G401.6 (cell line): ENCODE data around the gene NF1.
A peak's percentile ranks its signal among the peaks of the same experiment; 100 is the strongest.
"Not testable (repeated sequence)": the region's sequence is repeated elsewhere in the genome, so short reads cannot be mapped to it uniquely, and the experiment has no call there.

ENCODE experiments used
- FAIRE-seq: peaks from 2 replicates; lab custom pipeline; 2012; peaks lifted over from hg19 to GRCh38; lab: Jason Lieb, UNC

NF1 gene

DNA sequence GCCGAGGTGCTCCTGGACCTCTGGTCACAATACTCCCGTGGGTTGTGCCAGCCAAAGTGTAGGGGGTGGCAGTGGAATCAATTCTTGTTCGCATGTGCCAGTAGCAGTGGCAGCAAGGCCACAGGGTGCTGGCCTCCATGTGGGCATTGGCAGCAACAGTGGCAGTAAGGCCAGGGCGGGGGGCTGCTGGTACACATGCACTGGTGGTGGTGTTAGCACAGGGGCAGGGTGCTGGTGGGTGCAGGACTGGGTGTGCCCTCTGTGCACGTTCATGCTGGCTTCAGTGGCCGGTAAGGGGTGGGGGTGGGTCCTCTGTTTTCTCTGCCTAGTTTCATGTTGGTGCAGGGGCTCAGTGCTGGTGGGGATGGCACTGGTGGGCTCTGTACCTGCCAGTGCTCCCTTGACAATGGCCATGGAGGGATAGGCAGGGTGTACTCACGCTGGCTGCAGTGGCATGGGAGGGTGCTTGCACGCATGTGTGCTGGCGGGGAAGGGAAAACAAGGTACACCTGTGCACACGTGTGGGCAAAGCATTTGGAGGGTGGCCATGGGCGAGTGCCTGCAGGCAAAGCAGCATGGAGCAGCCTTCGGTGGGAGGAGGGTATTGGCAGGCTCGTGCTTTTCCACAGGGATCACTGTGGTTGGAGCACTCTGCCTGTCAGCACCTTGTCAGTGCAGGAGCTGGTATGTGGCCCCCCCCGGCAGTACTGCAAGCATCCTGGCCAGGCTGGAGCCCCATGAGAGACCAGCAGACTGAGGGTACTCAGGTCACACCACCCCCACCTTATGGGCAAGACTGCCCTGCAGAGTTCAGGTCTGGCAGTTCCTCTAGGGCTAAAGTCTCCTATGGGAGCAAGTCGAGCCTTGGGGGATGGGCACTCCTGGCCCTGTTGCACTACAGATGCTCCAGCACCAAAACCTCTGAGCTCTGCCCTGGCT lies 35.8 kb downstream of the NF1 start:
- FAIRE-seq = no peak

DNA sequence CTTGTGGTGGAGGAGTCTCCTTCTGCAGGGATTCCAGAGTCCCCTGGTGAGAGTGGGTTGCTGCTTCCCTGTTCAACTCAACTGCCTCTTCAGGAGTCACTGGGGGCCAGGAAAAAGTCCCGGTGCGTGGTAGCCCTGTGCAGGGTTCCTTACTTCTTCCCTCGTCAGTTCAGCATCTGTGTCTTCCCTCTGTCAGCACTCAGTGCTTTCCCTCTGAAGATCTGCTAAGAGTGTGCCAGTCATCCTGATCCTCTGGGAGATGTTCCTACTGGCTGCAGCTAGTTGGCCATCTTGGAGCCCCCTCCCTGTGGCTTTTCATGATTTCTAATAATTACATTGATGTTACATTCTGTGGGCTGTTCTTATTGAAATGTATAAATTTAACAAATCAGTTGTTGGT lies 36.5 kb downstream of the NF1 start:
- FAIRE-seq = no peak

DNA sequence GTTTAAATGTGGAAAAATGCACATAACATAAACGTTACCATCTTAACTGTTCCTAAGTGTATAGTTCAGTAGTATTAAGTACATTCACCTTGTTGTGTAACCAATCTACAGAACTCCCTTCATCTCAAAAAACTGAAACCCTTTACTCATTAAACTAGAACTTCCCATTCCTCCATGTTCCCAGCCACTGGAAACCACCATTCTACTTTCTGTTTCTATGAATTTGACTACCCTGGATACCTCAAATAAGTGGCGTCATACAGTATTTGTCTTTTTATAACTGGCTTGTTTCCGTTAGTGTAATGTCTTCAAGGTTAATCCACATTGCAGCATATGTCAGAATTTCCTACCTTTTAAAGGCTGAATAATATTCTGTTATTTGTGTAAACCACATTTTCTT lies 38.2 kb downstream of the NF1 start:
- FAIRE-seq = no peak

DNA sequence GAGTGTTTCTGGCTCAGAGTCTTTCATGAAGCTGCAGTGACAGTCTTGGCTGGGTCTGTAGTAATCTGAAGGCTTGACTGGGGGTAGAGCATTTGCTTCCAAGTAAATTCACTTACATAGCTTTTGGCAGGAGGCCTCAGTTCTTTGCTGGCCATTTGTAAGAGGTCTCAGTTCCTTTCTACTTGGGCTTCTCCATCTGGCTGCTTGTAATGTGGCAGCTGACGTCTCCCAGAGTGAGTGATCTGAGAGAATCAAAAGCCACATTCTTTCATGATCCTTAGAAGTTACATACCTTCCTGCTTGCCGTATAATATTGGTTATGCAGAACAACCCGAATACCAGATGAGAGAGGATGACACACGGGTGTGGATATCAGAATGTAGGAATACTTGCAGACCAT lies 39.8 kb downstream of the NF1 start:
- no peak for FAIRE-seq

DNA sequence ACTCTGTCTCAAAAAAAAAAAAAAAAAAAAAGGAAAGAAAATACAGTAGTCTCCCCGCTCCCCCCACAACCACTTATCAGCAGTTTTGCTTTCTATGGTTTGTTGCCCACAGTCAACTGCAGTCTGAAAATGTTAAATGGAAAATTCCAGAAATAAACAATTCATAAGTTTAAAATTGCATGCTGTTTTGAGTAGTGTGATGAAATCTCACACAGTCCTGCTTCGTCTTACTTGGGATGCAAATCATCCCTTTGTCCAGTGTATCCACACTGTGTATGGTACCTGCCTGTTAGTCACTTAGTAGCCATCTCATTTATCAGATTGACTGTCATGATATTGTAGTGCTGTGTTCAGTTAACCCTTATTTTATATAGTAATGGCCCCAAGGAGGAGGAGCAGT lies 41.5 kb downstream of the NF1 start:
- FAIRE-seq = no peak

DNA sequence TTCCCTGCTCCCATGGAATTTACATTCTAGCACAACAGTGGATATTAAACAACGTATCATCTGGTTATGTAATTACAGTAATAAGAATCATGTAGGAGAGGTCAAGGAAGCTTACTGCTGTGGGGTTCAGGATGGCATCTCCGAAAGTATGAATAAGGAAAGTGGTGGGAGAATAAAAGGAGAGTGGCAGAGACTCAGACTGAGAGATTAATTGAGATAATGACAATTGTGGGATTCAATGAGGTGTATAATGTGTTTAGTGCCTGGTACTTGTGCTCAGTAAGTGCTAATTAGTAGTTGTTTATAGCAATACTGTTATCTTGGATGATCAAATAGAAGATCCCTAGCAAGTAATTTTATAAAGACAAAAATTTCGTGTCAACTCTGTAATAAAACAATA lies 45.3 kb downstream of the NF1 start:
- FAIRE-seq = no peak

DNA sequence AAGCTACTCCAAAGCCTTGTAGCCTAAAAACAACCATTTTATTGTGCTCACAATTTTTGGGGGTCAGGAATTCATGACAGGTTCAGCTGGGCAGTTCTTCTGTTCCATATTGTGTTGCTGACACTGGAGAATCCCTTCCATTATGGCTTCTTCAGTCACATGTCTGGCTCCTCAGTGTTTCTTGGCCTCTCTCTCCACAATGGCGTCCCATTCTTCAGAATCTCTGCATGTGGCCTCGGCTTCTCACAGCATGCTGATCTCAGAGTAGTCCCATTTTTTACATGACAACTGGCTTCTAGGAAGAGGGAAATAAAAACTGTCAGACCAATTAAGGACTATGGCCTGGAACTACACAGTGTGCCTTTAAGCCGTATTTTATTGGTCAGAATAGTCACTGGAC lies 49.7 kb downstream of the NF1 start:
- FAIRE-seq = no peak

DNA sequence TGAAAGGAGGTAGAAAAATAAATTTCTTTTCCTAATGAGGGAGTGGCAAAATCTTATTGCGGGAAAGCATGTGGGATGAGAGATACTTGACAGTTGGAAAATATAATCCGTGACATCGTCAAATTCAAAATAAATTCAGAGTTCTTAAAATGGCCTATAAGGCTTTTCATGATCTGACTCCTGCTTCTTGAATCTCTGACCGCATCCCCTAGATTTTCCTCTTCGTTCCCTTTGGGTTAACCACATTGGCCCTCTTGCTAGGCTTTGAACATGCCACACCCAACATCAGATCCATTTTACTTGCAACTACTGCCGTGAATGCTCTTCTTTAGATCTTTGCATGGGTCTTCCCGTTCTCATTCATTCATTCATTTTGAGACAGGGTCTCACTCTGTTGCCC lies 50.1 kb downstream of the NF1 start:
- no peak for FAIRE-seq

DNA sequence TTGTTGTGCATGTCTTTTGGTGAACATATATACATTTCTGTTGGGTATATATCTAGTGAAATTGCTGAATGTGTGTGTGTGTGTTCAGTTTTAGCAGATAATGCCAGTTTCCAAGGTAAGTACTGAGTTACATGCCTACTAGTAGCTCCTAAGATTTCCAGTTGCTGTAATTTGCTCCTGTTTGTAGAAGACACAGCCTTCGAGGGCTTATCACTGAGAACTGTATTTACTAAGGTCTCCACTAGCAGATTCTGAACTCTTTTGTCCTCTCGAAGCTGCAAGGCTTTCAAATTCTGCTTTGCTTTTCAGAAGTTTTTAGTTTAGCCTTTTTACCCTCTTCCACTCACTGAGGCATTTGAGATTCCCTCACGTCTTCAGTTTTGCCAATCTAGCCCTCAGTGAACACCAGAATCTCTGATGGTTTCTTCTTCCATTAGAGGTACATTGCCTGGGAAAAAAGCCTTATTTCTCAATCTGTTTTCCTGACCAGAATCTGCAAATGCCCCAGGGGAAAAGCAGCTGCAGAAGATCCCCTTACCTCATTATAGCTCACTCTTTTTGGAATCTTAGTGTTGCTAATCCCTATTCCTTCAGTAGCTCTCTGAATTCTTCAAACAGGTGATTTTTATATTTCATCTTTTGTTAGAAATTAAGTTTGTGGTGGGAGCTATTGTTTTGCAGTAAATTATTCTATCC lies 52.9 kb downstream of the NF1 start:
- FAIRE-seq = no peak

DNA sequence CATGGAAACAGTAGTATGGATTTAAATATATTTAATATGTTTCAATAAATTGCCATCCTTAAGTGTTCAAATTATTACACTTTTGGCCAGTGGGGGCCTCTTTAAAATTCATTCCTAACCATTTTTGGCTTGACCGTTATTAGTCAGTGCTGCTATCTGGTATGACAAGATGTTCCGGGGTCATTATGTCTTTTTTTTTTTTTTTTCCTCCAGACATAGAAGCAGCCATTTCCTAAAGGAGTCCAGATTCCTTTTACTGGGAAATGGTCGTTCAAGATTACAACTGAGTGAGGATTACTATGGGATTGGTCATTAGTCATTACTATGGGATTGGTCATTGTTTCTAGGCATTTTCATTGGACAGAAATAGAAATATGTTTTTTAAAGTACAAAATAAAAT lies 53.4 kb downstream of the NF1 start:
- FAIRE-seq = no peak

DNA sequence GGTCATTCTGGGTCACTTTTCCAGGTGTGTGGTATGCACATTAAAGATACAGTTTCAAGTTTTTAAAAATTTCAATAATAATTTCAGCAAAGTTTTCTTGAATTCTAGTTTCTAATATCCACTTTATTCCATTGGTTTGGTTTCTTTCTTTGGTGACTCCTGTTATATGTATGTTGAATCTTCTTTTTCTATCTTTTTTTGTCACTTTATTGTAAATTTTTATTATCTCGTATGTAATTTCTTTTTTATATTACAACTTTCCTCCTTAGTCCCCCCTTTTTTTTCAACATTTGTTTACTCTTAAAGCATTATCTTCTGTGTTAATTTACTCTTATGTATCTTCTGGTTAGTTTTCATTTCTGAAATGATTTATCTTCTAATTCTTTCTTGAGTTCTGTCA lies 57.5 kb downstream of the NF1 start:
- no peak for FAIRE-seq

DNA sequence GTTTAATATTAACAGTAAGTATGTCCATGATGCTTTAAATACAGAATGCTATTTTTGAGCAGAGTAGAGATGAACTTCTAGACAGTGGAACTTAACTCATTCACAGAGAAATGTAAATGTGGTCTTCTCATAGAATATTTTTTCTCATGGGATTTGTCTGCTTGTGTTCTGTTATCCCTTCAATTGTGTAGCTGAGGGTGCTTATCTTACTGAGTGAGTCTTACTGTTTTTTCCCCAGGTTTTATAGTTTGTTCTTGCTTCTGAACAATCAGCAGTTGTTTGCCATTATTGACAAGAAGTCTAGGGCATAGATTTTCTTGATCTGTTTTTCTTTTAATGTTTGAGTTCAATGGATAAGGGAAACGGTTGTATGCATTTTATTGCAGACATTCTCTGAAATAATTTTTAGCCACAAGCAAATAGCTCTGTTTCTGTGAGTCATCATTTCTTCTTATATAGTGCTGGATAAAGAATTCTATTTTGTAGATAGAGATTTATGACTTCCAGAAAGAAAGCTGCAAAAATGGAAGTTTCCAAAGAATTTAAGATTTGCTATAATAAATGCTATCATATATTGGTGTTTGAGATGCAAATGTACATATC lies 60.5 kb downstream of the NF1 start:
- peak; percentile 46 for FAIRE-seq

DNA sequence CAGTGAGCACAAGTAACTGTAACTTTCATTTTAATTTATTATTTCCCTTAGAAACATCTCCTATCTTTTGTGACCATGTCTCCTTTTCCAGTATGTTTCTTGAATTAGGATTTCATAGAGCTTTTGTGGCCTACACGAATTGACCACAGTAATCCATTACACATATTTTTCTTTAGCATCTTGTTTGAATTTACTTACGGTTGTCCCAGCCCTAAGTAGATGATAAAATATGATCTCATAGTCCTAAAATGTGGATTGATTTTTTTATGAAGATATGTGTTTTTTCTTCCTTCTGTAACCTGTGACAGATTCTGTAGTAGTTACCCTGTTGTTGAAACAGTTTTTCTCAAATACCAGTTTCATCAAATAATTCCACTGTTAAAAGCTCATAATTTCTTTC lies 61.5 kb downstream of the NF1 start:
- peak; percentile 31 for FAIRE-seq

DNA sequence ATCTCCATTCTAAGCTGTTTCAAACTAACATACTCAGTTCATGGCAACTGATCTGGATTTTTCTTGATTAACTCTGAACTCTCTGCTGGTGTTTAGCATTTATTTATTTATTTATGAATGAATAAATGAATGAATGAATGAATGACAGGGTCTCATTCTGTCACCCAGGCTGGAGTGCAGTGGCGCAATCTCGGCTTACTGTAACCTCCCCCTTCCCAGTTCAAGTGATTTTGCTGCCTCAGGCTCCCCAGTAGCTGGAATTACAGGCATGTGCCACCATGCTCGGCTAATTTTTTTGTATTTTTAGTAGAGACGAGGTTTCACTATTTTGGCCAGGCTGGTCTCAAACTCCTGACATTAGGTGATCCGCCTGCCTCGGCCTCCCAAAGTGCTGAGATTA lies 62.1 kb downstream of the NF1 start:
- not testable (repeated sequence) for FAIRE-seq

DNA sequence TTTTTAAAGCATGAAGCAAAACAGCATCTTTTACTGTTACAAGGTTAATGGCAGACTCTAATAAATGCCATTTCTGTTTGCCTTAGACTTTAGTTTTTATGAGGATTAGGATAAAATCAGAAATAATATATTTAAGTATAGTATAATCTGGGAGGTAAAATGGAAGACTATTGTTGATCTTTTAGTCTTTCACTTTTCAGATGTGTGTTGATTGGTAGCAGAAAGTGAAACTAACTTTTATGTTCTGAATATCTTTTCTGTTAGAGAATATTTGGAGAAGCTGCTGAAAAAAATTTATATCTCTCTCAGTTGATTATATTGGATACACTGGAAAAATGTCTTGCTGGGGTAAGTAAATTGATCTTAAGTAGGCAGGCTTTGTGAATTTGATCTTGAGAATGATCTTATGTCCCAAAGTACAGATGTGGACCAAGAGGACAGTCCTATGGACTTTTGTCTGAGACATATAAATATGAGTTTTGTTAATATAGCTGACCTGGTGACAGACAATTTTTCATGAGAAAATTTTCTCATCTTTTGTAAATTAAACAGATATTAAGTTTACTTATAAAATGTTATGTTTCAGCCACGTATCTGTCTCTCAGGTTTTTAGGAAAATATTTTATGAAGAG lies 64.1 kb downstream of the NF1 start:
- peak; percentile 39 for FAIRE-seq

DNA sequence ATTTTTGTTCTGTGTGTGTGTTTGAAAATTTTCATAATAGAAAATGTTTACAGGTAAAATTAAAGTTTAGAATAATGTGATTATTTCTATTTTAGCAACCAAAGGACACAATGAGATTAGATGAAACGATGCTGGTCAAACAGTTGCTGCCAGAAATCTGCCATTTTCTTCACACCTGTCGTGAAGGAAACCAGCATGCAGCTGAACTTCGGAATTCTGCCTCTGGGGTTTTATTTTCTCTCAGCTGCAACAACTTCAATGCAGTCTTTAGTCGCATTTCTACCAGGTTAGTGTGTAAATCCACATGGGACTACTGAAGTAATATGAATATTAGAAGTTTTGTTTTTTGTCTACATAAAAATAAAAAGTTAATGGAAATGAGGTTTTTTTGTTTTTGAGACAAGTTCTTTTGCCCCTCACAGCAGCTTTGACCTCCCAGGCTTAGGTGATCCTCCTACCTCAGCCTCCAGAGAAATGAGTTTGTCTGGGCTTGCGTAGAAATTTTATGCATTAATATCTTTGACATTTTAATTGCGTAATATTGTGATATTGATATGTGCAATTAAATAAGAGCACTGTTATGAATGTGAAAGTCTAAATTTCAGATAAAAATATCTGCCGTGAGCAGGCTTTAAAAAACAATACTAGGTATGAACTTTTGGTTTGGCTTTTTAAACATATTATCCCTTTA lies 68.5 kb downstream of the NF1 start:
- FAIRE-seq = no peak

DNA sequence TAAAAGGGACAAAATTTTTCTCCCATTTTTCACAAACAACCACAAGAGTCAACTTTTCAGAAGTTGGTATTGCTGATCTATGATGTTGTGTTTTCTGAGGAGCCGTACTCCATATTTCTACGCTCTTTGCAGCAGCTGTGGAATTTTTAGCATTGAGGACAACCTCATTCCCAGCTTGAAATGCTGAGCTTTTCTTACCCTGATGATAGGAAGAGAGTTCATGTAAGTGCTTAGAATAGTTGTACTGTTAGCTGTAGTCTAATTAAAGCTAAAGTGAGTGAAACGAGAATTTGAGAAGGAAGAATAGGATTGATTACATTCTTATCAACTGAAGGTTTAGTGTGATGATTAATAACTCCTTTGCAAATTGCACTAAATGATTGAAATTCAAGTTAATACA lies 72.3 kb downstream of the NF1 start:
- no peak for FAIRE-seq

DNA sequence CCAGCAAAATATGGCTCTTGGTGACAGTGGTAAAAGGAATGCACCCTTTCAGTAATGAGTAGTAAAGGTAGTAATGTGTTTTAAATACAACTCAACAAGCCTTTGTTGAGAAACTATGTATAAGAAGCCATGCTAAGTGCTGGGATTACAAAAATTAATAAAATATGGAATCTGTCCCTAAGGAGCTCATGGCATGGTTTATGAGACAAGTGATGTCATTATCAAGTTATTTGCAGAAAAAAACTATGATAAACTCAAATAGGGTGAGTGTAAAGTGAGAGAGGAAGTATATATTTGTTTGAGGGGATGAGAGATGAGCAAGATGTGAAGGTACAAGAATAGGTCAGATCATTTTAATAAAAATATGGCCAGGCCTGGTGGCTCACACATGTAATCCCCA lies 76.9 kb downstream of the NF1 start:
- FAIRE-seq = no peak

DNA sequence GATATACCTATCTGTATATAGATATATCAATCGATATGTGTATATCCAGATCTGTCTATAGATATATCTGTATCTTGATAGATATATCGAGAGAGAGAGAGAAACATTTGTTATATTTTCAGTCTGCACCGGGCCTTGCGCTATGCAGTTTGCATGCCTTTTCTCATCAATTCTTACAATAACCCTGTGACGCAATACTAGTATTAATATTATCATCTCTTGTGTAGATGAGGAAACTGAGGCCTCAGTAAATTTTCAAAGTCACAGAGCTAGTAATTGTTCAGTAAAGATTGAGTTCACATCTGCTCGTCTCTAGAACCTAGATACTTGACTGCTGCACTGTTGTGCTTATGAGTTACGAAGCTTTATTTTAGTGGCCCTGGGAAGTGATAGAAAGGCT lies 77.6 kb downstream of the NF1 start:
- no peak for FAIRE-seq

DNA sequence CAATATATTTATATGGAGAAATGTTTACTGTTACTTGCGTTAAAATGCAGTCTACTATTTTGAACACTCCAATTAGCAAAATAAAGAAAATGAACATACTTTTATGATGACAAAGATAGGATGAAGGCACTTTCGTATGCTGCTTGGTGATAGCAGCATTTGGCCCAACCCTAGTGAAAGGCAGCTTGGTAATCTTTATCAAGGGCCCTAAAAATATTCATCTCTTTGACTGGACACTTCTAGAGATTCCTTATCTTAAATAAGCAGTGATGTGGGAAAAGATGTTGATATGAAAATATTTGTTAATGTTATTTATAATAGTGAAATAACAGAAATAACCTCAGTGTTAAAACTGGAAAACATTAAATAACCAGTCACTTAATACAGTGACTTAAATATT lies 79.4 kb downstream of the NF1 start:
- FAIRE-seq = no peak

DNA sequence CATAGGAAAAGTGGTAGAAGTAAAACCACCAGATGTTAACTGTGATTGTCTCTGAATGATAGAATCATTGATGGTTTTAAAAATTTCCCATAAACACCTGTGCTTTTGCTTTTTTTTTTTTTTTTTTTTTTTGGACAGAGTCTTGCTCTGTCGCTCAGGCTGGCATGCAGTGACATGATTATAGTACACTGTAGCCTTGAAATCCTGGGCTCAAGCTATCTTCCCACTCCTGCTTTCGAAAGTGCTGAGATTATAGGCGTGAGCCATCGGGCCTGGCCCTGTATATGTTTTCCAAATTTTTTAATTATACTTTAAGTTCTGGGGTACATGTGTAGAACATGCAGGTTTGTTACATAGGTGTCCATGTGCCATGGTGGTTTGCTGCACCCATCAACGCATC lies 80.5 kb downstream of the NF1 start:
- FAIRE-seq = no peak

DNA sequence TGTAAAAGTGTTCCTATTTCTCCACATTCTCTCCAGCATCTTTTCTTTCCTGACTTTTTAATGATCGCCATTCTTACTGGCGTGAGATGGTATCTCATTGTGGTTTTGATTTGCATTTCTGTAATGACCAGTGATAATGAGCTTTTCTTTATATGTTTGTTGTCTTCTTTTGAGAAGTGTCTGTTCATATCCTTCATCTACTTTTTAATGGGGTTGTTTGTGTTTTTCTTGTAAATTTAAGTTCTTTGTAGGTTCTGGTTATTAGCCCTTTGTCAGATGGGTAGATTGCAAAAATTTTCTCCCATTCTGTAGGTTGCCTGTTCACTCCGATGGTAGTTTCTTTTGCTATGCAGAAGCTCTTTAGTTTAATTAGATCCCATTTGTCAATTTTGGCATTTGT lies 81.4 kb downstream of the NF1 start:
- not testable (repeated sequence) for FAIRE-seq
